KMS-11 (cell line): ENCODE results near the gene MLH3.

Experiments
- H2AFZ ChIP-seq: fragments of 200-600 bp; sonication (generic); 2 replicates; pipeline ENCODE4 v1.6.1; 2016; ENCODE audit warnings: antibody characterized with exemption, mixed run types, low read depth
- H3K27ac ChIP-seq: fragments of 200-600 bp; sonication (generic); 2 replicates; pipeline ENCODE4 v1.6.1; 2016; ENCODE audit warnings: mild to moderate bottlenecking, mixed run types
- H3K27me3 ChIP-seq: fragments of 200-600 bp; sonication (generic); 2 replicates; pipeline ENCODE4 v1.6.1; 2017; ENCODE audit warnings: mild to moderate bottlenecking, low read depth, mixed run types, moderate library complexity; ENCODE audit not compliant: insufficient read depth
- H3K36me3 ChIP-seq: fragments of 200-600 bp; sonication (generic); 2 replicates; pipeline ENCODE4 v1.6.1; 2017; ENCODE audit warnings: mild to moderate bottlenecking, mixed run types; ENCODE audit not compliant: insufficient read depth
- H3K4me1 ChIP-seq: fragments of 200-600 bp; sonication (generic); 2 replicates; pipeline ENCODE4 v1.6.1; 2016; ENCODE audit warnings: mild to moderate bottlenecking, low read depth, mixed run types; ENCODE audit not compliant: poor library complexity, severe bottlenecking
- H3K4me2 ChIP-seq: fragments of 200-600 bp; sonication (generic); 2 replicates; pipeline ENCODE4 v1.7.0; 2016; ENCODE audit warnings: mild to moderate bottlenecking, mixed run types
- H3K4me3 ChIP-seq: fragments of 200-600 bp; sonication (generic); IDR thresholded peaks from 2 replicates; pipeline ENCODE4 v1.6.1; 2017; ENCODE audit warnings: low read depth, low read length, mixed read lengths; ENCODE audit not compliant: insufficient read depth
- H3K79me2 ChIP-seq: fragments of 200-600 bp; sonication (generic); 2 replicates; pipeline ENCODE4 v1.6.1; 2016; ENCODE audit warnings: low read depth, mixed run types; ENCODE audit not compliant: insufficient read depth
- H3K9ac ChIP-seq: fragments of 200-600 bp; sonication (generic); 2 replicates; pipeline ENCODE4 v1.6.1; 2016; ENCODE audit warnings: mild to moderate bottlenecking, mixed run types
- H4K20me1 ChIP-seq: fragments of 200-600 bp; sonication (generic); 2 replicates; pipeline ENCODE4 v1.6.1; 2016; ENCODE audit warnings: mild to moderate bottlenecking, mixed run types; ENCODE audit not compliant: insufficient read depth
- CTCF ChIP-seq: fragments of 200-600 bp; sonication (generic); conservative IDR thresholded peaks from 2 replicates; pipeline ENCODE4 v1.6.1; 2017; ENCODE audit warnings: low read depth, mild to moderate bottlenecking, antibody characterized with exemption, low read length, moderate library complexity, mixed read lengths

MLH3 gene

GRCh38 chr14:75083271-75083670 is 32.0 kb upstream of the MLH3 start:
- H4K20me1 ChIP-seq: no peaks in the 10 kb centered on the region
- no peaks in the 10 kb centered on the region for H3K4me1 ChIP-seq
- H2AFZ ChIP-seq: no peak overlapping the region
- H3K9ac ChIP-seq: no peak overlapping the region
- H3K4me3 ChIP-seq: no peak overlapping the region
- H3K27ac ChIP-seq: no peak overlapping the region
- H3K79me2 ChIP-seq: no peaks in the 10 kb centered on the region
- no peak for TF ChIP-seq CTCF
- H3K4me2 ChIP-seq: no peak overlapping the region
- H3K36me3 ChIP-seq: no peaks in the 10 kb centered on the region
- H3K27me3 ChIP-seq: no peaks in the 10 kb centered on the region

- no peak overlapping the region for H3K4me3 ChIP-seq
- no peak overlapping the region for H3K4me2 ChIP-seq
- no peaks in the 10 kb centered on the region for H3K36me3 ChIP-seq
- H2AFZ ChIP-seq: no peak overlapping the region
- no peak overlapping the region for H3K9ac ChIP-seq
- no peaks in the 10 kb centered on the region for H3K4me1 ChIP-seq
- no peaks in the 10 kb centered on the region for H4K20me1 ChIP-seq
- no peaks in the 10 kb centered on the region for H3K79me2 ChIP-seq
- no peaks in the 10 kb centered on the region for H3K27me3 ChIP-seq
- no peak for TF ChIP-seq CTCF
- no peak overlapping the region for H3K27ac ChIP-seq
Measured at GRCh38 chr14:75081660-75082229, 30.5 kb upstream of the MLH3 start.

GRCh38 chr14:75079521-75079920 is 28.3 kb upstream of the MLH3 start:
- H3K9ac ChIP-seq: no peak overlapping the region
- no peak overlapping the region for H3K4me2 ChIP-seq
- H3K27ac ChIP-seq: no peak overlapping the region
- no peaks in the 10 kb centered on the region for H3K4me1 ChIP-seq
- H3K4me3 ChIP-seq: no peak overlapping the region
- H3K36me3 ChIP-seq: no peaks in the 10 kb centered on the region
- no peak overlapping the region for H2AFZ ChIP-seq
- no peaks in the 10 kb centered on the region for H3K27me3 ChIP-seq
- no peak for TF ChIP-seq CTCF
- H4K20me1 ChIP-seq: no peaks in the 10 kb centered on the region
- H3K79me2 ChIP-seq: no peaks in the 10 kb centered on the region

- TF ChIP-seq CTCF: no peak
- no peaks in the 10 kb centered on the region for H3K27me3 ChIP-seq
- H3K4me2 ChIP-seq: no peak overlapping the region
- no peaks in the 10 kb centered on the region for H4K20me1 ChIP-seq
- H3K9ac ChIP-seq: no peak overlapping the region
- no peak overlapping the region for H3K27ac ChIP-seq
- H3K36me3 ChIP-seq: no peaks in the 10 kb centered on the region
- no peaks in the 10 kb centered on the region for H3K4me1 ChIP-seq
- H2AFZ ChIP-seq: no peak overlapping the region
- no peaks in the 10 kb centered on the region for H3K79me2 ChIP-seq
- no peak overlapping the region for H3K4me3 ChIP-seq
Measured at GRCh38 chr14:75077794-75078193, 26.5 kb upstream of the MLH3 start.

GRCh38 chr14:75070383-75070782 is 19.1 kb upstream of the MLH3 start:
- Histone ChIP-seq H3K9ac (no peak overlapping the region), H3K27me3 (no peaks in the 10 kb centered on the region), H3K4me2 (no peak overlapping the region), H3K4me3 (no peak overlapping the region), H4K20me1 (no peaks in the 10 kb centered on the region), H2AFZ (no peak overlapping the region), H3K36me3 (no peaks in the 10 kb centered on the region), H3K79me2 (peaks cover 13% of the 10 kb centered on the region; the same call in 1 of the 2 replicates), H3K4me1 (peaks cover 6% of the 10 kb centered on the region), H3K27ac (no peak overlapping the region)
- TF ChIP-seq CTCF: no peak
